Prostate gland (tissue), 2 donors: Measurements from ENCODE around the gene TAP1. TPM values are rescaled to one million over a fixed set of nuclear protein-coding genes. Genes with fewer than 3 reads are reported as not detected.

Source experiments
- DNase-seq: peaks from one replicate; pipeline ENCODE4 v3.0.0-alpha.2; 2019; ENCODE audit warnings: low spot score
- H3K27ac ChIP-seq, 2 donors: fragments of 200-600 bp; sonication (generic); 2 replicates each; pipeline ENCODE4 v1.5.1; 2017 to 2019
- H3K27me3 ChIP-seq: fragments of 200-600 bp; sonication (generic); replicated peaks from 2 replicates; pipeline ENCODE4 v1.5.1; 2019; ENCODE audit not compliant: insufficient read depth
- H3K36me3 ChIP-seq, 2 donors: fragments of 200-600 bp; sonication (generic); 1 replicate in 1 of 2; 2 replicates in 1 of 2; pipeline versions ENCODE4 v1.5.1 to v1.8.1; 2017 to 2019
- H3K4me1 ChIP-seq: fragments of 200-600 bp; sonication (generic); replicated peaks from 2 replicates; pipeline ENCODE4 v1.5.1; 2019
- H3K4me3 ChIP-seq, 2 donors: fragments of 200-600 bp; sonication (generic); 2 replicates each; pipeline ENCODE4 v1.5.1; 2017 to 2019
- H3K9me3 ChIP-seq: fragments of 200-600 bp; sonication (generic); 2 replicates; pipeline ENCODE4 v1.5.1; 2017
- POLR2A ChIP-seq: fragments of 450-650 bp; IDR thresholded peaks from one replicate; pipeline ENCODE4 v1.6.1; 2016; ENCODE audit warnings: antibody characterized with exemption, mild to moderate bottlenecking
- POLR2AphosphoS5 ChIP-seq: sonication (generic); formaldehyde crosslinking; IDR thresholded peaks from one replicate; pipeline ENCODE4 v1.6.1; 2017; ENCODE audit warnings: antibody characterized with exemption
- WGBS: methylation state at CpG from one replicate; pipeline ENCODE4 v1.1.5; 2018; 5-methylcytosine and 5-hydroxymethylcytosine counted together
- intact Hi-C: fragments of 100-400 bp; cut with DNase I; formaldehyde crosslinking; loops from one replicate; pipeline ENCODE4 v1.14.2; 2022
- total RNA-seq, 2 donors: library from RNA; depleted of rRNA; stranded (reverse); fragments of >200 nt; gene quantifications; one replicate each; pipeline ENCODE4 v1.1.0, GENCODE V29; 2016
- TF ChIP-seq, protein P1 (sequence below), 4 experiments: fragments of 200-600 bp in 2 of 4; fragments of 450-650 bp in 2 of 4; sonication (generic) in 2 of 4; IDR thresholded peaks; 1 replicate in 3 of 4; 2 replicates in 1 of 4; pipeline ENCODE4 v1.5.1; 2016 to 2019; ENCODE audit warnings: antibody characterized with exemption in 4 of 4, mild to moderate bottlenecking in 2 of 4, moderate library complexity in 2 of 4

The TAP1 gene
- total RNA-seq, 2 donors from 2014 or later: 30.6 to 47.4 TPM

DNA sequence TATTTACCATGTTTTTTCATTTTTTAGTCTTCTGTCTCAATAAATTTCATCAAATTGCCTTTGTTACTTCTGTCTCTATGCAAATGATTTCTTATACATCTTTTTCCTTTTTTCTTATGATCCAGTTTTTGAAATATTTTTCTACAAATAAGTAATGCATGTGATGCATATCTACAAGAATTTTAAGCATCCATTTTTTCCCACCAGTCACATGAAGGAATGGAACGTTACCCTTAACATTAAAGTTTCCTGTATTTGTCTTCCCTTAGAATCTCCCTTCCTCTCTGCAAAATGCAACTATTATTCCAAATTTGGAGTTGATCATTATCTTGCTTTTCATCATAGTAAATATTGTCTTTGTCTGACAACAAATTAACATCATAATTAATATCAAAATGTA lies 36.0 kb upstream of the TAP1 start:
- Histone ChIP-seq H3K36me3 (no peaks in the 10 kb centered on the region), H3K4me1 (no peaks in the 10 kb centered on the region), H3K9me3 (no peaks in the 10 kb centered on the region), H3K4me3 (no peak overlapping the region), H3K27me3 (no peaks in the 10 kb centered on the region), H3K27ac (no peak overlapping the region)
- DNase-seq: no peak
- 35% methylated on average over 1 of the region's 1 CpG for WGBS
- intact Hi-C loops: loop anchor here (5.0 kb wide), 2 partner anchors 43 to 93 kb away; no protein-coding TSS in a partner anchor
- TF ChIP-seq POLR2A: no peak
- TF ChIP-seq POLR2AphosphoS5: no peak
- TF ChIP-seq, protein P1, sequence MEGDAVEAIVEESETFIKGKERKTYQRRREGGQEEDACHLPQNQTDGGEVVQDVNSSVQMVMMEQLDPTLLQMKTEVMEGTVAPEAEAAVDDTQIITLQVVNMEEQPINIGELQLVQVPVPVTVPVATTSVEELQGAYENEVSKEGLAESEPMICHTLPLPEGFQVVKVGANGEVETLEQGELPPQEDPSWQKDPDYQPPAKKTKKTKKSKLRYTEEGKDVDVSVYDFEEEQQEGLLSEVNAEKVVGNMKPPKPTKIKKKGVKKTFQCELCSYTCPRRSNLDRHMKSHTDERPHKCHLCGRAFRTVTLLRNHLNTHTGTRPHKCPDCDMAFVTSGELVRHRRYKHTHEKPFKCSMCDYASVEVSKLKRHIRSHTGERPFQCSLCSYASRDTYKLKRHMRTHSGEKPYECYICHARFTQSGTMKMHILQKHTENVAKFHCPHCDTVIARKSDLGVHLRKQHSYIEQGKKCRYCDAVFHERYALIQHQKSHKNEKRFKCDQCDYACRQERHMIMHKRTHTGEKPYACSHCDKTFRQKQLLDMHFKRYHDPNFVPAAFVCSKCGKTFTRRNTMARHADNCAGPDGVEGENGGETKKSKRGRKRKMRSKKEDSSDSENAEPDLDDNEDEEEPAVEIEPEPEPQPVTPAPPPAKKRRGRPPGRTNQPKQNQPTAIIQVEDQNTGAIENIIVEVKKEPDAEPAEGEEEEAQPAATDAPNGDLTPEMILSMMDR (IDR thresholded peaks at IDR 0.05): no peak

DNA sequence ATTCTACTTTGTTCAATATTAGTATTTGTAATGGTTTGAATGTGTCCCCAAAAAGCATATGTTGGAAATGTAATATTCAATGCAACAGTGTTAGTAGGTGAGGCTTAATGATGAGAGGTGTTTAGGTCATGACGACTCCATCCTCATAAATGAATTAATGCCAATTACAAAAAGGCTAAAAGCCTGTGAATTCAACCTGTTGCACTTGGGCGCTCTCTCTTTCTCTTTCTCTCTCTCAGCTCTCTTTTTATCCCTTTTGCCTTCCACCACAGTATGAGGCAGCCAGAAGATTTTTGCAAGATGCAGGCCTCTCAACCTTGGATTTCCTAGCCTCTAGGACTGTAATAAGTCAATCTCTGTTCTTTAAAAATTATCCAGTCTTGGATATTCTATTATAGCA lies 35.1 kb upstream of the TAP1 start:
- H3K36me3 ChIP-seq: no peaks in the 10 kb centered on the region
- H3K4me1 ChIP-seq: no peaks in the 10 kb centered on the region
- no peak overlapping the region for H3K27ac ChIP-seq
- H3K4me3 ChIP-seq: no peak overlapping the region
- no peak for DNase-seq
- H3K27me3 ChIP-seq: no peaks in the 10 kb centered on the region
- 69% methylated on average over 2 of the region's 2 CpGs for WGBS
- TF ChIP-seq POLR2AphosphoS5: no peak
- TF ChIP-seq, protein P1 (IDR thresholded peaks at IDR 0.05): no peak
- no peak for TF ChIP-seq POLR2A
- H3K9me3 ChIP-seq: no peaks in the 10 kb centered on the region
- intact Hi-C loops: loop anchor here (5.0 kb wide), 2 partner anchors 44 to 94 kb away; no protein-coding TSS in a partner anchor

- H3K4me1 ChIP-seq: no peaks in the 10 kb centered on the region
- no peaks in the 10 kb centered on the region for H3K27me3 ChIP-seq
- intact Hi-C loops: loop anchor here (5.0 kb wide), 2 partner anchors 45 to 95 kb away; no protein-coding TSS in a partner anchor
- H3K4me3 ChIP-seq: no peak overlapping the region
- H3K36me3 ChIP-seq: no peaks in the 10 kb centered on the region
- no peaks in the 10 kb centered on the region for H3K9me3 ChIP-seq
- H3K27ac ChIP-seq: no peak overlapping the region
- no peak for TF ChIP-seq POLR2A
- TF ChIP-seq POLR2AphosphoS5: no peak
- no peak for DNase-seq
- WGBS: 69% methylated on average over 5 of the region's 5 CpGs
Observed at GRCh38 chr6:32887616-32888015, 34.1 kb upstream of the TAP1 start.

DNA sequence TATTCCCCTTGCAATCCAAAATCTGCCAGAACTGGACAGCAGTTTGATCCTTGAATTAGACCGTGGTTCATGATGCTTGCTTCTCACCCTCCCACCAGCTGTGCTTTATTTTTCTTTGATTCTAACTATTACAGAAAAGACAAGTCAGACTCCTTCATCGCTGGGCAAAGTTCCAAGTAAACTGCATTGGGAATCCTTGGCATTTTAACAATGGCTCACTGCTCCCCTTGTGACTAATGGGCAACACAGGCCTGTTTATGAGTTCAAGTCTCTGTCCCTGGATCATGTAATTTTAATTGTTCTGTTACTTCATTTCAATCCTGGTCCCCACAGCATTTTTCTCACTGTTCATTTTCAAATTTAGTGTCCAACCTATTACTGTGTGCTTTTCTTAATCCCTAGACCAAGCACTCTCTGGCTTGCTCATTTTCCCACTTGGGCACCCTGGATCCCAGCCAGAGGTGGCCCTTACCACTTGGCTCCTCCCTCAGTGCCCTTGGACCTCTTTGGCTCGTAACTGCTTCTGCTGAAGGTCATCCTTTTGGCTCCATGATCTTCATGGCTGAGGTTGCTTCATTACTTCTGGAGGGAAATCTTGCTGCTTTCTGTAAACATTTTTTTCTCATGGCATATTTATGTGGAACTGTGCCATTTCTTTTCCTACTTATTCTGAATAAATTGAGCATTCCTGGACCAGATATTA lies 33.3 kb upstream of the TAP1 start:
- DNase-seq: no peak
- 37% methylated on average over 3 of the region's 3 CpGs for WGBS
- no peak overlapping the region for H3K27ac ChIP-seq

DNA sequence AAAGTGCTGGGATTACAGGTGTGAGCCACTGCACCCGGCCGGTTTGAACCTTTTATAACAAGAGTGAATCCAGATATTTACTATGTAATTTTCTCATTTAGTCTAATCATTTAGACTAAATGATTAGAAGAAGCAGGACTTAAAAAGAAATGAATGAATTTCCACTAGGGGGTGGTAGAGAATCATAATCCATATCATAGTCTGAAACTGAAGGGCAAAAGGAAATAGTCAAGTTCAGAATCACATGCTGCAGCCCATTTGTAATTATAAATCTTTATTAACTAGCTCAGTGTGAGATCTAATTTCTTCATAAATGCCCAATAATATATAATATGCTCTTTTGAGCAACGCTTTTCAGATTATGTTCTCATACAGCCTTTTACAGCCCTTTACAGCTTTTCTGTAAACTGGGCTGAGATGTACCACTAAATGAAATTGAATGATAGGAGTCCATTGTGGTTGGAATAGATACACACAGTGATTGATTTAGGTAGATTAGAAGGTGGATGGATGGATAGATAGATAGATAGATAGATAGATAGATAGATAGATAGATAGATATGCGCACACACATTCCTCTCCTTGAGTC lies 32.3 kb upstream of the TAP1 start:
- Histone ChIP-seq H3K27ac (no peak overlapping the region), H3K4me1 (no peaks in the 10 kb centered on the region), H3K4me3 (no peak overlapping the region), H3K27me3 (no peaks in the 10 kb centered on the region), H3K36me3 (no peaks in the 10 kb centered on the region), H3K9me3 (no peaks in the 10 kb centered on the region)
- WGBS: 39% methylated on average over 4 of the region's 4 CpGs
- TF ChIP-seq, protein P1 (IDR thresholded peaks at IDR 0.05): peak; percentile 36 to 85 (median 76)
- TF ChIP-seq POLR2A: no peak
- intact Hi-C loops: loop anchor here (5.0 kb wide), 2 partner anchors 47 to 97 kb away; no protein-coding TSS in a partner anchor
- DNase-seq: no peak

More for the DNA sequence above, 33.3 kb upstream of the TAP1 start:
- no peaks in the 10 kb centered on the region for H3K27me3 ChIP-seq
- H3K4me3 ChIP-seq: no peak overlapping the region
- no peaks in the 10 kb centered on the region for H3K9me3 ChIP-seq
- intact Hi-C loops: loop anchor here (5.0 kb wide), 2 partner anchors 45 to 95 kb away; no protein-coding TSS in a partner anchor
- TF ChIP-seq POLR2A: no peak
- TF ChIP-seq POLR2AphosphoS5: no peak
- TF ChIP-seq, protein P1 (IDR thresholded peaks at IDR 0.05): no peak
- H3K36me3 ChIP-seq: no peaks in the 10 kb centered on the region
- H3K4me1 ChIP-seq: no peaks in the 10 kb centered on the region
